ENCODE results near the gene CUEDC1. TPM values are rescaled to one million over a fixed set of nuclear protein-coding genes. Genes with fewer than 3 reads are reported as not detected.

Gene CUEDC1
- total and polyA plus RNA-seq, 2 of the 13 experiments (the other 11 are each of a cell fraction or from before 2014, with no cell fraction given), result 7.4 to 12.9 TPM

GRCh38 chr17:57875290-57876022 is 79.8 kb downstream of the CUEDC1 start (continued):
- TF ChIP-seq, protein P1, sequence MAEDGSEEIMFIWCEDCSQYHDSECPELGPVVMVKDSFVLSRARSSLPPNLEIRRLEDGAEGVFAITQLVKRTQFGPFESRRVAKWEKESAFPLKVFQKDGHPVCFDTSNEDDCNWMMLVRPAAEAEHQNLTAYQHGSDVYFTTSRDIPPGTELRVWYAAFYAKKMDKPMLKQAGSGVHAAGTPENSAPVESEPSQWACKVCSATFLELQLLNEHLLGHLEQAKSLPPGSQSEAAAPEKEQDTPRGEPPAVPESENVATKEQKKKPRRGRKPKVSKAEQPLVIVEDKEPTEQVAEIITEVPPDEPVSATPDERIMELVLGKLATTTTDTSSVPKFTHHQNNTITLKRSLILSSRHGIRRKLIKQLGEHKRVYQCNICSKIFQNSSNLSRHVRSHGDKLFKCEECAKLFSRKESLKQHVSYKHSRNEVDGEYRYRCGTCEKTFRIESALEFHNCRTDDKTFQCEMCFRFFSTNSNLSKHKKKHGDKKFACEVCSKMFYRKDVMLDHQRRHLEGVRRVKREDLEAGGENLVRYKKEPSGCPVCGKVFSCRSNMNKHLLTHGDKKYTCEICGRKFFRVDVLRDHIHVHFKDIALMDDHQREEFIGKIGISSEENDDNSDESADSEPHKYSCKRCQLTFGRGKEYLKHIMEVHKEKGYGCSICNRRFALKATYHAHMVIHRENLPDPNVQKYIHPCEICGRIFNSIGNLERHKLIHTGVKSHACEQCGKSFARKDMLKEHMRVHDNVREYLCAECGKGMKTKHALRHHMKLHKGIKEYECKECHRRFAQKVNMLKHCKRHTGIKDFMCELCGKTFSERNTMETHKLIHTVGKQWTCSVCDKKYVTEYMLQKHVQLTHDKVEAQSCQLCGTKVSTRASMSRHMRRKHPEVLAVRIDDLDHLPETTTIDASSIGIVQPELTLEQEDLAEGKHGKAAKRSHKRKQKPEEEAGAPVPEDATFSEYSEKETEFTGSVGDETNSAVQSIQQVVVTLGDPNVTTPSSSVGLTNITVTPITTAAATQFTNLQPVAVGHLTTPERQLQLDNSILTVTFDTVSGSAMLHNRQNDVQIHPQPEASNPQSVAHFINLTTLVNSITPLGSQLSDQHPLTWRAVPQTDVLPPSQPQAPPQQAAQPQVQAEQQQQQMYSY (CRISPR knock-in tag; IDR thresholded peaks at IDR 0.05), result no peak
- TF ChIP-seq ZSCAN22 (CRISPR knock-in tag; IDR thresholded peaks at IDR 0.05) (no peak), ZNF274 (CRISPR knock-in tag; IDR thresholded peaks at IDR 0.05) (0 out of 2 replicates have a peak, but pooled peaks have one; percentile 34), ARID2 (CRISPR knock-in tag; IDR thresholded peaks at IDR 0.05; ENCODE audit: borderline replicate concordance) (no peak), IKZF4 (CRISPR knock-in tag; IDR thresholded peaks at IDR 0.05; ENCODE audit: borderline replicate concordance, low read depth, not compliant biosample characterization) (peak; percentile 57), RFX1 (IDR thresholded peaks at IDR 0.05) (no peak), NFIB (CRISPR knock-in tag; IDR thresholded peaks at IDR 0.05; ENCODE audit: borderline replicate concordance) (no peak), ZNF34 (CRISPR knock-in tag; IDR thresholded peaks at IDR 0.05; ENCODE audit: borderline replicate concordance) (no peak), TP53 (CRISPR knock-in tag; conservative IDR thresholded peaks at IDR 0.05) (no peak), JUND (CRISPR knock-in tag; IDR thresholded peaks at IDR 0.05) (0 out of 2 replicates have a peak, but pooled peaks have one; percentile 64), ZNF451 (CRISPR knock-in tag; IDR thresholded peaks at IDR 0.05) (0 out of 2 replicates have a peak, but pooled peaks have one; percentile 32), HNF4A (CRISPR knock-in tag; IDR thresholded peaks at IDR 0.05) (no peak), CCAR2 (optimal IDR thresholded peaks at IDR 0.05; ENCODE audit: low read depth, low read length) (no peak), CHD4 (IDR thresholded peaks at IDR 0.05; ENCODE audit: borderline replicate concordance, low read length) (no peak), ZNF256 (CRISPR knock-in tag; conservative IDR thresholded peaks at IDR 0.05) (no peak), EHMT2 (IDR thresholded peaks at IDR 0.05; ENCODE audit: borderline replicate concordance, low read depth, low read length) (no peak), ZNF710 (CRISPR knock-in tag; IDR thresholded peaks at IDR 0.05; ENCODE audit: borderline replicate concordance) (peak; percentile 45; the same call in 1 of the 2 replicates), ZBTB7A (CRISPR knock-in tag; IDR thresholded peaks at IDR 0.05) (no peak; the same call in 1 of the 2 replicates), ZNF841 (CRISPR knock-in tag; IDR thresholded peaks at IDR 0.05; ENCODE audit: borderline replicate concordance) (no peak), ZNF224 (CRISPR knock-in tag; IDR thresholded peaks at IDR 0.05) (no peak), ZSCAN30 (CRISPR knock-in tag; IDR thresholded peaks at IDR 0.05) (no peak), ZNF484 (CRISPR knock-in tag; IDR thresholded peaks at IDR 0.05; ENCODE audit: borderline replicate concordance, low read depth) (no peak), ZNF615 (CRISPR knock-in tag; IDR thresholded peaks at IDR 0.05; ENCODE audit: borderline replicate concordance) (no peak)

All from HepG2 (cell line).